NT2/D1 (cell line): ENCODE data around the gene ZDHHC7.

ENCODE experiments used
- SUZ12 ChIP-seq: IDR thresholded peaks from 2 replicates; pipeline ENCODE4 v1.6.1; 2011; ENCODE audit not compliant: insufficient read length, insufficient read depth; ENCODE audit errors: extremely low read depth
- YY1 ChIP-seq: IDR thresholded peaks from 2 replicates; pipeline ENCODE4 v1.6.1; 2011; ENCODE audit not compliant: insufficient read length, insufficient read depth
- ZNF274 ChIP-seq: IDR thresholded peaks from 2 replicates; pipeline ENCODE4 v1.6.1; 2011; ENCODE audit warnings: mild to moderate bottlenecking, low read depth, low read length

- TF ChIP-seq YY1 (no peak), ZNF274 (no peak), SUZ12 (no peak)
Measured at GRCh38 chr16:84963066-84963465, 48.3 kb downstream of the ZDHHC7 start.
